Gastroesophageal sphincter (tissue), 3 donors: ENCODE results near the gene TMEM31.

Source experiments
- POLR2A ChIP-seq, 2 donors: fragments of 450-650 bp; IDR thresholded peaks; one replicate each; pipeline ENCODE4 v1.6.1; 2017; ENCODE audit warnings: antibody characterized with exemption in 2 of 2, mild to moderate bottlenecking in 2 of 2, moderate library complexity in 1 of 2
- TF ChIP-seq, protein P1 (sequence below), 4 experiments: fragments of 200-600 bp in 2 of 4; fragments of 450-650 bp in 2 of 4; sonication (generic) in 1 of 4; IDR thresholded peaks; one replicate each; pipeline ENCODE4 v1.5.1; 2017 to 2019; ENCODE audit warnings: antibody characterized with exemption in 4 of 4, mild to moderate bottlenecking in 2 of 4, moderate library complexity in 2 of 4

DNA sequence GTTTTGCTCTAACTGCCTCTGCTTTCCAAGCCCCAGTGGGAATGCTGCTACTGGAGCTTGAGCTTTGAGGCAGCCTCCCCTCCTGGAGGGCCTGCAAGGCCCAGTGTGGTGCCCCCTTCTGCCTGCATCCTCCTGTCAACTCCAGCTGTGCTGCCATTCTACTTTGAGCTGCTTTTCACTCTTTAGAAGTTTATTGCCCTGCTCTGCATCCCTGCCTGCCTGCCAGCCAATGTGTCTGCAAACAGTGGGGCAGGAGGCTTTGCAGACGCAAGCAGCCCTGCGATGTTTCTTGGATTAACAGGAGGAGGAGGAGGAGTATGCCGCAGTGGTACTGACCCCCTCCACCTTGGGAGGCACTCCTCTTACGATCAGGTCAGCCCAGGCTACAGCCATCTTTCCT lies 16.4 kb downstream of the TMEM31 start:
- TF ChIP-seq, protein P1, sequence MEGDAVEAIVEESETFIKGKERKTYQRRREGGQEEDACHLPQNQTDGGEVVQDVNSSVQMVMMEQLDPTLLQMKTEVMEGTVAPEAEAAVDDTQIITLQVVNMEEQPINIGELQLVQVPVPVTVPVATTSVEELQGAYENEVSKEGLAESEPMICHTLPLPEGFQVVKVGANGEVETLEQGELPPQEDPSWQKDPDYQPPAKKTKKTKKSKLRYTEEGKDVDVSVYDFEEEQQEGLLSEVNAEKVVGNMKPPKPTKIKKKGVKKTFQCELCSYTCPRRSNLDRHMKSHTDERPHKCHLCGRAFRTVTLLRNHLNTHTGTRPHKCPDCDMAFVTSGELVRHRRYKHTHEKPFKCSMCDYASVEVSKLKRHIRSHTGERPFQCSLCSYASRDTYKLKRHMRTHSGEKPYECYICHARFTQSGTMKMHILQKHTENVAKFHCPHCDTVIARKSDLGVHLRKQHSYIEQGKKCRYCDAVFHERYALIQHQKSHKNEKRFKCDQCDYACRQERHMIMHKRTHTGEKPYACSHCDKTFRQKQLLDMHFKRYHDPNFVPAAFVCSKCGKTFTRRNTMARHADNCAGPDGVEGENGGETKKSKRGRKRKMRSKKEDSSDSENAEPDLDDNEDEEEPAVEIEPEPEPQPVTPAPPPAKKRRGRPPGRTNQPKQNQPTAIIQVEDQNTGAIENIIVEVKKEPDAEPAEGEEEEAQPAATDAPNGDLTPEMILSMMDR (IDR thresholded peaks at IDR 0.05): no peak
- no peak for TF ChIP-seq POLR2A (IDR thresholded peaks at IDR 0.05)
